Glomerular visceral epithelial cell (primary cell): Measurements from ENCODE around the gene SNAPIN.
"Not testable (repeated sequence)": the region's sequence is repeated elsewhere in the genome, so short reads cannot be mapped to it uniquely, and the experiment has no call there.

Experiments
- DNase-seq: peaks from one replicate; pipeline ENCODE4 v3.0.0-alpha.2; 2016; ENCODE audit errors: extremely low spot score

The SNAPIN gene

GRCh38 chr1:153647346-153647714 is 11.2 kb upstream of the SNAPIN start:
- DNase-seq, result no peak

- DNase-seq, result no peak
Observed at GRCh38 chr1:153648000-153648643, 10.4 kb upstream of the SNAPIN start.

GRCh38 chr1:153649137-153649862 is 9.2 kb upstream of the SNAPIN start:
- no peak for DNase-seq

- DNase-seq, result no peak
Observed at GRCh38 chr1:153649863-153650235, 8.7 kb upstream of the SNAPIN start.

GRCh38 chr1:153651771-153652170 is 6.7 kb upstream of the SNAPIN start:
- DNase-seq, result no peak

- DNase-seq, result peak; percentile 63
Observed at GRCh38 chr1:153652805-153653500, 5.5 kb upstream of the SNAPIN start.

- DNase-seq, result no peak
Observed at GRCh38 chr1:153655333-153655732, 3.2 kb upstream of the SNAPIN start.

GRCh38 chr1:153659175-153659534 is 652 bp downstream of the SNAPIN start:
- no peak for DNase-seq

GRCh38 chr1:153659656-153660055 is 1.2 kb downstream of the SNAPIN start:
- DNase-seq, result no peak

- DNase-seq, result peak; percentile 62
Observed at GRCh38 chr1:153661111-153661708, 2.7 kb downstream of the SNAPIN start.

GRCh38 chr1:153662269-153662668 is 3.8 kb downstream of the SNAPIN start:
- no peak for DNase-seq

GRCh38 chr1:153663211-153663610 is 4.7 kb downstream of the SNAPIN start:
- DNase-seq, result no peak

- DNase-seq, result no peak
Observed at GRCh38 chr1:153667439-153667838, 8.9 kb downstream of the SNAPIN start.

GRCh38 chr1:153668672-153669071 is 10.2 kb downstream of the SNAPIN start:
- DNase-seq, result not testable (repeated sequence)

- no peak for DNase-seq
Observed at GRCh38 chr1:153669606-153670005, 11.1 kb downstream of the SNAPIN start.

GRCh38 chr1:153670257-153670858 is 11.9 kb downstream of the SNAPIN start:
- DNase-seq, result no peak

- peak; percentile 100 for DNase-seq
Observed at GRCh38 chr1:153670859-153671627, 12.5 kb downstream of the SNAPIN start, which contains the start of gene ILF2. ILF2 (minus strand) TSS chr1:153670993; CDS start chr1:153670922, 71 bp downstream.

- DNase-seq, result not testable (repeated sequence)
Observed at GRCh38 chr1:153671628-153672353, 13.3 kb downstream of the SNAPIN start.

- no peak for DNase-seq
Observed at GRCh38 chr1:153673511-153673910, 15.0 kb downstream of the SNAPIN start.

GRCh38 chr1:153677718-153678518 is 19.4 kb downstream of the SNAPIN start:
- peak; percentile 51 for DNase-seq
